Measurements from ENCODE around the gene CD4.

- TF ChIP-seq CTCF (IDR thresholded peaks at IDR 0.05; ENCODE audit: insufficient read depth, low read length, poor library complexity, severe bottlenecking) (no peak), EZH2phosphoT487 (conservative IDR thresholded peaks at IDR 0.05; ENCODE audit: low read length) (no peak)
Measured at GRCh38 chr12:6849427-6849826, 60.1 kb downstream of the CD4 start.
